GM18907 (cell line): Measurements from ENCODE around the gene TMEM202.
A peak's percentile ranks its signal among the peaks of the same experiment; 100 is the strongest.
"Not testable (repeated sequence)": the region's sequence is repeated elsewhere in the genome, so short reads cannot be mapped to it uniquely, and the experiment has no call there.

Source experiments
- ATAC-seq: cut with Tn5 transposase; IDR thresholded peaks from one replicate; pipeline ENCODE4 v1.9.1; 2021; ENCODE audit warnings: mild to moderate bottlenecking, moderate library complexity; ENCODE audit not compliant: unreplicated experiment

Gene TMEM202

DNA sequence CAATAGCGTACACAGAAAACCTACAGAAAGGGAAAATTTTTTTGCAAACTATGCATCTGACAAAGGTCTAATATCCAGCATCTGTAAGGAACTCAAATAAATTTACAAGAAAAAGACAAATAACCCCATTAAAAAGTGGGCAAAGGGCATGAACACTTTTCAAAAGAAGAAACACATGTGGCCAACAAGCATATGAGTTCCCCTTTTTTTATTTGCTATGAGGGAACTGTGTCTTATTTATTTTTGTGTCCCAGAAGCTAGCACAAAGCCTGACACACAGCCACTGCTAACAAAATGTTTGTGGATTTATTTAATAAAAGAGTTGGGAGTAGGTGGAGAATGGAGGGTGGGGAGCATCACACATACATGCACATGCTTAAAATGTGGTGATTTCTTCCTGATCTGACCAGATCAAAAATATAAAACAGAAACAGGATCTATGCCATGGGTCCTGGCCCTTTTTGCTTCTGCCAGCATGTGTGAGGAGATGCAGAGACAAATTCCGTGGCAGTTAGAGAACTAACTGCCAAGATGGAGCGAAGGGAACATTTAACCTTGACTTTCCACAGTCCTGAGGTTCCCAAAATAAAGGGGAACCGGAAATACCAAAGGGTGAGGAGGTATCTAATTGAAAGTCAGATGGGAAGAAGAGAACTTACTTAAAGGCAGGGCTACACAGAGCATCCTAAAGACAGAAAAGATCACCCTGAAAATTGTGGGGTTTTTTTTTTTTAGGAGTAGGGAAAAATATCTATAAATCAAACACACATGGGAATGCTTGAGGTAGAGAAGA lies at the start of gene TMEM202:
TMEM202 (plus strand) TSS at position 510 of the 793 bp plus-strand sequence; CDS start at position 532, 22 bp downstream.
- ATAC-seq = no peak

- ATAC-seq = no peak
Observed at GRCh38 chr15:72353266-72353665, 44.8 kb upstream of the TMEM202 start.

DNA sequence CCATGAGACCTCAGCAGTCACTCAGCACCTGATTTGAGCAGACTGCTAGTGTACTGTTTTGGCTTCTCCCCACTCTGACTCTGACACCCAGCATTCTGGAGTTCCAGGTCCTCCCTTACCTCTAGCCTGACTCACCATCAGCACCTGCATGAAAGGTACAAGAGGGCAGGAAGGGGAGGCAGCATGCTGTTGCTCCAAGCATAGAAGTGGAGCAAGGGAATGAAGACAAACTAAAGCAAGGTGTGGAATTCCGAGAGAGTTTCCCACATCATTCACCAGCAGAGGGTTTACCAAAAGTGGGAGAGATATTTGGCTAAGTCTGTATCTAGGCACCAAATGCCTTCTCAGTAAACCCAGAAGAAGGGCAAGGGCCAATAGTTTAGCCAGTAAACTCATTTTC lies 43.6 kb upstream of the TMEM202 start:
- no peak for ATAC-seq

DNA sequence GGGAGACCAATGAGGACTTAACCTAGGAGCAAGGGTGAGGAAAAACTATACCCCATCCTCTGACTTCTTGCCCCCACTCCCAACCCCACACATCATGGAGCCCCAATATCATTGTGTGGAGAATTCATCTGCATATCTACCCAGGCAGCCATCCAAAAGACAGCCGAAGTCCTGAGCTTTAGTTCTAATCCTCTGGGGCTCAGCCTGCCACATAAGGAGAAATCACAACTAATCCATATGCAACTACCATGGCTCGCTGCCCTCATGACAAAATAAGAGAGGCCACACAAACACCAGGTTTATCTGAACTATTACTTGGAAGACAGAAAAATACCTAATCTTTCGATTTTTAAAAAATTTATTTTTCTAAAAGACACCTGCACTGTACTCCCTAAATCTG lies 40.0 kb upstream of the TMEM202 start:
- ATAC-seq = no peak

GRCh38 chr15:72358650-72359171 lies 39.4 kb upstream of the TMEM202 start:
- no peak for ATAC-seq

- no peak for ATAC-seq
Observed at GRCh38 chr15:72361176-72361575, 36.9 kb upstream of the TMEM202 start.

- ATAC-seq = peak; percentile 85
Observed at GRCh38 chr15:72365844-72366243, 32.3 kb upstream of the TMEM202 start.

DNA sequence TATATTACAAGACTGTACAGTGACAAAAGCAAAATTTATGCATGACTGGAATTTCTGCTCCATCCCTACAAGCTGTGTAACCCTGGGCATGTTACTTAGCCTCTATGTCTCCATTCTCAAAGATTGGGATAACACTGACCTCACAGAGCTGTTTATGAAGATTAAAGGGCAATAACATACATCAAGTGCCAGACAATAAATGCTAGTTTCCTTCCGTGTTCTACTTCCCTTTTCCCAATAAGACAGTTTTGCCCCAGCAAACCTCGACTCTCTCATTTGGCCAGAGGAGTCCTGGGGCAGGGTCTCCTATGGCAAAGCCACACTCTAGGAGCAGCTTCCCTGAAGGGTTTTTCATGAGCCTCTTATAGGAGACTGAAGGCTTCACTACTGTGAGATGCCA lies 29.8 kb upstream of the TMEM202 start:
- no peak for ATAC-seq

- ATAC-seq = no peak
Observed at GRCh38 chr15:72368899-72369298, 29.2 kb upstream of the TMEM202 start.

GRCh38 chr15:72369964-72370363 lies 28.1 kb upstream of the TMEM202 start:
- ATAC-seq = no peak

- ATAC-seq = no peak
Observed at GRCh38 chr15:72372361-72372760, 25.7 kb upstream of the TMEM202 start.

DNA sequence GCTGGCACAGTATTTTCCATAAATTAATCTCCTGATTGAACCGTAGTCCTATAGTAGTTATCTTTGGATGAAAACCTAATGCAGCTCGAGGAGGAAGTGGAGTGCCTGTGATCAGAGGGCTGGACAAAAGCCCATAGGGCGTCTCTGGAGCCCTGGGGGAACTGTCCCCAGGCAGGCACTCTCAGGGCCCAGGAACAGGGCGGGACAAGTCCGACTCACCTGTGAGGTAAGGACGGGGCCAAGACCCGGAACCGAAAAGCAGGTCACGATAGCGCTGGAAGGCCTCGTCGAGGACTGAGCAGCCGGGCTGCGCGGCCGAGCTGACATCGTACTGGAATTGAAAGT lies 22.6 kb upstream of the TMEM202 start:
- peak; percentile 38 for ATAC-seq

GRCh38 chr15:72375846-72376581 lies 22.1 kb upstream of the TMEM202 start, which contains the start of gene HEXA:
Gene HEXA, minus strand, starts transcription at chr15:72376014. Its CDS starts 42 bp downstream, at chr15:72375972.
- peak; percentile 89 for ATAC-seq

DNA sequence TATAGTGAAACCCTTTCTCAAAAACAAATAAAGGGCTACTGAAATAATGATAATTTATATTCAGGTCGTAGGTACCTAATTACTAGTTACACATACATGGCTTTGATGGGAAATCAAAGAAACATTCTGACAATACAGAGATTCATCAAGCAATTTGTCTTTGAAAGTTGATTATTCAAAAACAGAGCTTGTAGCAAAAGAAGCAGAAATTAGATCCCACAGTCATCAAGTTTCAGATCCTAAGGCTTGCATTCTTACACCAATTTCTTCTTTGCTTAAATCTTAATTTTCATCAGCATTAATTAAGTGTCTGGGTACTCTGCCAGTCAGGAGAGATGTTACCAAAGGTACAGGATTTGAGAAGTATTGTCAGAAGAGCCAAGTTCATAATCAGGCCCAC lies 20.8 kb upstream of the TMEM202 start:
- ATAC-seq = no peak

DNA sequence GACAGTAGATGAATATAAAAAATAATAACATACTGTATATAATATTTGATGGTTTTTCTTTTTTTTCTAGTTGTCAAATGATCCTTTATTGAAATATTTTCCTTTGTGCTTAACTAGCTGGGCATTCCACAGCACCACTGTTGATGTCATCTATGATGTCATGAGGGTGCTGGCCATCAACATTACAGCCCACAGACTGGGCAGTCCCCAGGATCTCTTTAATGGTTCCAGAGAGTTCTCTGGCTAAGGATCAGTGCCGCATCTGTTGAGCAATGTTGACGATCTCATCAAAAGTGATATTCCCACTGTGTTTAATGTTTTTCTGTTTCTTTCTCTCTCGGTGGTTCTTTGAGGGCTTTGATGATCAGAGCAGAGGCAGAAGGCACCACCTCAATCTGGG lies 19.0 kb upstream of the TMEM202 start:
- ATAC-seq = not testable (repeated sequence)

GRCh38 chr15:72379856-72380430 lies 18.2 kb upstream of the TMEM202 start:
- no peak for ATAC-seq

DNA sequence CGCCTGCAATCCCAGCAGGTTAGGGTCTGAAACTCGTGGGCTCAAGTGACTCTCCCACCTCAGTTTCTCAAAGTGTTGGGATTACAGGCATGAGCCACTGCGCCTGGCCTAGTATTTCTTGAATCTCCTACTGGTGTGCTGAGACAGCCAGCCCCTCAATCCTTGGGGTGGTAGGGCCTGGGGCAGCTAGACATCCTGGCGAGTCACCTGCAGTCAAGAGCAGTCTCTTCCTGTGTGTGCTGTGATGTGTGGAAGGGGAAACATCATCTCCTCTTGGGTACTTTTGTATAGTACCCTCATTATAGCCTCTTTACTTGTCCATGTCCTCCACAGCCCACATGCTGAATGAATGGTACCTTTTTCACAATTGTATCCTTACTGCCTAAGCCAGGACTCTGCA lies 17.4 kb upstream of the TMEM202 start:
- ATAC-seq = no peak

DNA sequence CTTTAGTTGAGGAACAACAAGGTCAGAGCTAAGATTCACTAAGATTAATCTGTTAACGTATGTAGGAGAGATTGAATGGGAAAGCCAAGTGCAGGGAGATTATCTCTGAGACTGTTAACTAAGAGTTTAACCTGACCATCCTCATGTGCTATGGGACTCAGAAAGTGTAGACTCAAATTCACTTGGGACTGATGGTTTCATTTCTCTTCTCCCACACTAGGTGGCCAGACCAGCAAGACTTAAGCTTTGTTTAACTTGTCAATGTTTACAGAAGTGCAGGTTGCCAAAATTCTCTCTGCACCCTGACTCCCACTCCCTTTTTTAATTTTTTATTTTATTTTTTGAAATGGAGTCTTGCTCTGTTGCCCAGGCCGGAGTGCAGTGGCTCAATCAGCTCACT lies 16.0 kb upstream of the TMEM202 start:
- ATAC-seq = no peak

DNA sequence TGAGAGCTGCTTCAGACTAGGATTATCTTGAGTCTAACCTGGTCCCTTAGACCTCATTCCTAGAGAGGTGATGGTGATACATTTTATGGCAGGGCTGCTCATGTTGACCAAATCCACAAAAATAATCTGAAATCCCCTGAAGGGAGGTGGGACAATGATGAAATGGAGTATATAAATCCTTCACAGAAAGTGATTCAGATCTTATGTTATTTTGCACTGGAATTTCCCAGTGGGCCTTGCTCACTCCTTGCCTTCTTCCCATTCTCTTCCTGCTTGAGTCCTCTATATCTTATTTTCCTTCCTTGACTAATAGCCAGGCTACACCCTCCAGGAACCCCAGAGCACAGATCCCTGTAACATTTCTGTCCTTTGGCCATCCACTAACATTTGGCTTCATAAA lies 10.4 kb upstream of the TMEM202 start:
- ATAC-seq = no peak

DNA sequence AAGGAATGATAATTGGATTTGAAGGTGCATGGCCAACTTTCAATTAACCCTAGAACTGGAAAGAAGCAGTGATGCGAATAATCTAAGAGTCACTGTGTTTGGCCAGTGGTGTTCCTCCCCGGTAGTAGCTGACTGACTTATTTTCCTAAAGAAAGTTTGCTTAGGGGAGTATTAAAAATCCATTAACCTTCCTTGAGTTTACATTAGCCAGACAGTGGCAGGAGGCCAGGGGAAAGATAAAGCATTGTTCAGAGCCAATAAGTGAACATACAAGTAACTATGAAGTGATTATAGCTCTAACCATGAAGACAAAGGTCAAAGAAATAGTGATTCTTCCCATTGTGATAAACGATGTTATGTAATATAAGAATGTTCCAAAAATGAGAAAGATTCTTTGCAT lies 8.9 kb upstream of the TMEM202 start:
- ATAC-seq = no peak

DNA sequence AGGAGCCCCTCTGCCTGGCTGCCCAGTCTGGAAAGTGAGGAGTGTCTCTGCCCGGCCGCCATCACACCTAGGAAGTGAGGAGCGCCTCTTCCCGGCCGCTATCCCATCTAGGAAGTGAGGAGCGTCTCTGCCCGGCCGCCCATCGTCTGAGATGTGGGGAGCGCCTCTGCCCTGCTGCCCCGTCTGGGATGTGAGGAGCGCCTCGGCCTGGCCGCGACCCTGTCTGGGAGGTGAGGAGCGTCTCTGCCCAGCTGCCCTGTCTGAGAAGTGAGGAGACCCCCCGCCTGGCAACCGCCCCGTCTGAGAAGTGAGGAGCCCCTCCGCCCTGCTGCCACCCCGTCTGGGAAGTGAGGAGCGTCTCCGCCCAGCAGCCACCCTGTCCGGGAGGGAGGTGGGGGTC lies 1.8 kb upstream of the TMEM202 start:
- not testable (repeated sequence) for ATAC-seq

GRCh38 chr15:72398648-72399047 lies 543 bp downstream of the TMEM202 start:
- ATAC-seq = no peak
